Fibroblast of skin of right biceps (primary cell): ENCODE results near the gene TBX1.
"Not testable (repeated sequence)": the region's sequence is repeated elsewhere in the genome, so short reads cannot be mapped to it uniquely, and the experiment has no call there.

Experiments used
- DNase-seq: peaks from one replicate; pipeline ENCODE4 v3.0.0-alpha.2; 2013

TBX1 gene

GRCh38 chr22:19786264-19786585 is 25.6 kb downstream of the TBX1 start:
- no peak for DNase-seq

GRCh38 chr22:19786959-19787848 is 26.6 kb downstream of the TBX1 start:
- no peak for DNase-seq

- DNase-seq = no peak
These were observed 27.2 kb downstream of the TBX1 start for GRCh38 chr22:19787849-19788141.

- no peak for DNase-seq
These were observed 28.2 kb downstream of the TBX1 start for GRCh38 chr22:19788661-19789225.

- no peak for DNase-seq
These were observed 28.8 kb downstream of the TBX1 start for GRCh38 chr22:19789406-19789805.

GRCh38 chr22:19789828-19790227 is 29.2 kb downstream of the TBX1 start:
- no peak for DNase-seq

- DNase-seq = no peak
These were observed 30.7 kb downstream of the TBX1 start for GRCh38 chr22:19791243-19791642.

GRCh38 chr22:19791894-19792293 is 31.3 kb downstream of the TBX1 start:
- DNase-seq = no peak

- DNase-seq = not testable (repeated sequence)
These were observed 31.9 kb downstream of the TBX1 start for GRCh38 chr22:19792383-19792896.

GRCh38 chr22:19793161-19793560 is 32.6 kb downstream of the TBX1 start:
- DNase-seq = no peak

GRCh38 chr22:19793661-19794310 is 33.2 kb downstream of the TBX1 start:
- DNase-seq = no peak

- peak; percentile 52 for DNase-seq
These were observed 35.0 kb downstream of the TBX1 start for GRCh38 chr22:19795617-19796008.

- no peak for DNase-seq
These were observed 35.6 kb downstream of the TBX1 start for GRCh38 chr22:19796160-19796559.

- DNase-seq = no peak
These were observed 36.8 kb downstream of the TBX1 start for GRCh38 chr22:19797086-19798002.

- no peak for DNase-seq
These were observed 37.6 kb downstream of the TBX1 start for GRCh38 chr22:19798003-19798665.

GRCh38 chr22:19798891-19799293 is 38.3 kb downstream of the TBX1 start:
- no peak for DNase-seq

GRCh38 chr22:19799322-19800190 is 39.0 kb downstream of the TBX1 start:
- peak; percentile 96 for DNase-seq

GRCh38 chr22:19800306-19800705 is 39.7 kb downstream of the TBX1 start:
- DNase-seq = no peak

- peak; percentile 28 for DNase-seq
These were observed 40.2 kb downstream of the TBX1 start for GRCh38 chr22:19800761-19801244.

GRCh38 chr22:19801340-19802000 is 40.9 kb downstream of the TBX1 start:
- DNase-seq = no peak
